Renal cortex interstitium (tissue), 11 donors: ENCODE results near the gene PARP8. TPM values are rescaled to one million over a fixed set of nuclear protein-coding genes. Genes with fewer than 3 reads are reported as not detected.

Experiments used
- DNase-seq, 11 donors: peaks; one replicate each; pipeline ENCODE4 v3.0.0-alpha.2; 2013; ENCODE audit warnings: low read depth in 9 of 11, low spot score in 4 of 11; ENCODE audit errors: extremely low read depth in 1 of 11
- polyA plus RNA-seq, 3 donors: library from polyadenylated mRNA; unstranded; fragments of 120-200 nt; gene quantifications; one replicate each; pipeline ENCODE4 v1.2.1, GENCODE V29; 2013; ENCODE audit not compliant: insufficient read length in 3 of 3

Gene PARP8
- polyA plus RNA-seq, 3 donors, result 15.2 to 17.1 (median 16.3) TPM

DNA sequence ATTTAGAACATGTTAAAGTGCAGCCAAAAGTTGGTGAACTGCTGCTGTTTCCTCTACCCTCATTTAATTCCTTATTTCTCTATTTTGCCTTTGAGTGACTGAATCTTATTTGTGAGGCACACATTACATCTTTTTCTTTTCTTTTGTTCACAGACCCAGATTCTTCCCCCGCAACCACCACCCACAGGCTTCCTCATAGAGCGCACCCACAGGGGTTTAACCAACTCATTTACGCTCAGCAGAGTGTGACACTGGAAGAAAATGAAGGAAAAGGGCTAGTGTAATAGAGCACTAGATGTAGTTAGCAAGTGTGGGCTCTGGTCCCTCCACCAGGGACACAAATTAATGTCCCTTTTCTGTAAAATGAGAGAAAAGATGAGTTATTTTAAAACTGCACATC, 200.7 kb downstream of the PARP8 start:
- no peak for DNase-seq

DNA sequence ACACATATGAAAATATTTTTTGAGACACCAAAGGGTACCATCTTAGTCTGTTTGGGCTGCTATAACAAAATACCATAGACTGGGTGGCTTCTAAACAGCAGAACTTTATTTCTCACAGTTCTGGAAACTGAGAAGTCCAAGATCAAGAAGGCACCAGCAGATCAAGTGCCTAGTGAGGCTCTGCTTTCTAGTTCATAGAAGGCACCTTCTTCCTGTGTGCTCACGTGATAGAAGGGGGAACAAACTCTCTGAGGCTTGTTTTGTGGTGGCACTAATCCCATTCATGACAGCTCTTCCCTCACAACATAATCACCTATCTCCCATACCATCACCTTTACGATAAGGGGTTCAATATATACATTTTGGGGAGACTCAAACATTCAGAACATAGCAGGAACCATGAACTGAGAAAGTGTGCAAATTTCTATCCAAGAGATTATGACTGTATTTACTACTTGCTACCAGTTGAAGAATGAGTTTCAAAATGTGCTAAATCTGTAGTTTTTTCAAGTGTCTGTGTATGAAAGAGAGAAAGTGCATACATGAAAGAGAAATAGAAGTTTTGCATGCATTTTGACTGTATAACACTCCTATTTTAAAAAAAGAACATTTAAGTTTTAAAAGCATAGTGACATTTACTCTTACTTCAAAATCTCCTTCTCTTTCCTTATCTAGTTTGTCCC, 207.3 kb downstream of the PARP8 start:
- no peak for DNase-seq

DNA sequence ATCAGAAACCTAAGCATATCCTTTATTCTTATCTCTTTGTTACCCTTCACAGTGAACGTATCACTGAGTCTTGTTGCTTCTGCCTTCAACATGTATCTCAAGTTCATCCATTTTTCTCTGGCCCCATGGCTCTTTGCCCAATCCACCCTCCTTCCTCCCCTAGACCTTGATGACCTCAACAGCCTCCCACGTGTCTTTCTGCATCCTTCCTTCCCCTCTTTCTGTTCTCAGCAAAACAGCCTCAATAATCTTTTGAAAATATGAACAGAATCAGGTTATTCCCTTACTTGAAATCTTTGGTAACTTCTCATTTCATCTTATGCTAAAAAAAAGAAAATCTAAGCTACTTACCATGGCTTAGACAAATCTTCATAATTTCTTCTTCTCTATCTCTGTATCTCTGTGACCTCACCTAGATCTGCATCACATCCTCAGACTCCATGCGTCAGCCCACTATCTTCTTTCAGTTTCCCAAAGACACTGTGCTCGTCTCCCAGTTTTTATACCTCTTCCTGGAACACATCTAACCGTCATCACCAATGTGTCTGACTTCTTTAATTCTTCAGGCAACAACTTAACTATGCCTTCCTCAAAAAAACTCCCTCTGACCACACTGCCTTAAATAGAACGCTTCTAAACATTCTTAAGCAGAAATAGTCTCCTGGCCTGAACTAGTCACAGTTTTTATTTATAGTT, 208.0 kb downstream of the PARP8 start:
- DNase-seq, result no peak

DNA sequence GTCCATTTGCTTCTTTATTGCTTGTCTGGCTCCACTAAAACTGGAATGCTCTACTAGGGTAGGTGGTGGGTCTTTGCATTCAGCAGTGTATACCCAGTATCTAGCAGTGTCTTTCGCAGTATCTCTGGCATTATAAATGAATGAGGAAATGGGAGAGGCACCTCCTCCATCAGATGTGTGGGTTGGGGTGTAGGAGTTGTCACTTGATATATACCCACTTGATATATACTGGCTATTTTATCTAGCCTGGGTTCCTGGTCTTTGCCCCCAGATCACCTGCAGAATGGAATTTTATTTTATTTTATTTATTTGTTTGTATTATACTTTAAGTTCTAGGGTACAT, 208.5 kb downstream of the PARP8 start:
- DNase-seq, result no peak

DNA sequence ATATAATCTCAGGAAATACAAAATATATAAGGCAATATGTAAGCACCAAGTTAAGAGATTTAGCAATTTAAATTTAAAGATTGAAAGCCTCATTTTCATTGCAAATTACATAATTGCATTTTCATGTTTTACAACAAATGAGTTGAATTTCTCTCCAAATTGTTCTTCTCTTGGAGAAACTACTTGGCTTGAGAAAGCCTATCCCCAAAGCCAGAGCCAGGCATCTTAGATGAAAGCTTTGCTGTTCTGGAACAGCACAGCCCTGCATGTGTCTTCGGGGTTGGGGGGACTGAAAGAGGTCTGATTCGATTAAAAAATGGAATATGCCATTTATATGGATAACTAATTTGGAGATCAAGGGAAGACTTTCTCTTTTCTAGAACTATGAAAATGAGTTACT, 212.0 kb downstream of the PARP8 start:
- DNase-seq, result no peak

DNA sequence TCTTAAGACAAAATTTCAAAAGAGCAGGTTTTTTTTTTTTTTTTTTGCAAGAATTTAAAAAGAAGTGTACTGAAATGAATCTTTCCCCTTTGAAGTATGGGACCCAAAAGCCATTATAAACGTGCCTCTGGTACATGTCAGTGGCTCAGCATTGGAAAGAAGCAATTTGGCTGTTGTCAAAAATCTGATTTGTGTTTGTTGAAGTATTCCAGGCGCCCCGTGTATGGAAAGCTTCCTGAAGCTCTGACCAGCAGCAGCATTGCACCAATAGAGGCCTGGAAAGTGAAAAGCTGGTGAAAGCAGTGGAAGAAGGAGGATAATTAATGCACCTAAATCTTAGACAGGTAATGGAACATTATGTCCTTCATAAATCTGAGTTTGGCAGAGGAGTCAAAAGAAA, 215.0 kb downstream of the PARP8 start:
- no peak for DNase-seq

DNA sequence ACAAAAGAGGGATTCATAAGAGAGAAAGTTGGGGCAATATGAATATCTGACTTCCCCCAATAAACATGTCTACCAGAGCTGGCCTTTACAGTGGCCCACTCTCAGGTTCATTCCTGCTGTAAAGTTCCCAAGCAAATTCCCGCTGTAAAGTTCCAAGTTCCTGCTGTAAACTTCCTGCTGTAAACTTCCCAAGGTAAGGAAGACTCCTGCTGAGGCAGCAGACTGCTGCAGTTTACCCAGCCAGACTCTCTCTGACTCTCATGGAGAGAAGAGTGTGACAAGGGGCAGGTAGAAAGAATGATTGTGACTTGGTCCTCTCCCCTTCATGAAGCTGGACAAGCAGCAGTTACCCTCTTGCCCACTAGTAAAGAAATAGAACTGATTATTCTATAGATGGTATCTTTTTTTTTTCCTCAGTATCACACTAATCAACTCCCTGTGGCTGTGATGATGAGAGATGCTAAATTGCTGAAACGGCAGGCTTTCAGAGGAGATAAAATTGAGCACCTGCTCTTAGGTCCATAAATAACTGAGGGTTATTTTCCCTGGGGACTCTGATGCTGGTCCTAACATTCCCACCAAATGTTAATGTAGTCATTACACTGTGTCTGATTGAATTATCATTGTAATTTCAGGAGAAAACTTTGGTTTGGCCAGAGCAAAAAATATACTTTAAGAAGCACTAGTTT, 220.4 kb downstream of the PARP8 start:
- no peak for DNase-seq

DNA sequence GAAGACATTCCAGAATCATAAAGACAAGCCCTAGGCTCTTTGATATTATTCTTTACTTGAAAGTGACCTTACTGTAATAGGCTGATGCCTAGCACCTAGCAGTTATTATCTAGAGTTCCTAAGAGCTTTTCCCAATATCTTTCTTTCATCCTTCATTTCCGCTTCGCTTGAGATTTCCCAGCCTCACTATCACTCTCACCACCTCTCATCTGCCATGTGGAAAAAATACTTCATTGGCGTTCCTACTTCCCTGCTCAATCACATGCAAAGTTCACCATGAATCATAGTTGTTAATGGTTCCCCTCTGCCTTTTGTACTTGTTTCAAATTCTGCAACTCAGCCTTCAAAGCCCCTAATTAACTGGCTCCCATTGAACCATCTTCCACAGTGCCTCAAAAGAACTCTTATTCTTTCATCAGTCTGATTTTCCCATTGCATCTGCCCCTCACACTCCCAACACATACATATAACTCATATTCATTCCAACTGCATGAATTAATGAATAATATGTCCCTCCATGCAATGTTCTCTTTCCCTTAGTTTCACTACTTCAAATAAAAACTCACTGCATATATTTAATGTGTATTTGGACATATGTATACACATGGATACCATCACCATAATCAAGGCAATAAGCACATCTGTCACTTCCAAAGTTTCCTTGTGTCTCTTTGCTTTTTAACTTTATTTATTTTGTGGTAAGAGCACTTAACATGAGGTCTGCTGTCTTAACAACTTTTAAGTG, 221.6 kb downstream of the PARP8 start:
- no peak for DNase-seq

DNA sequence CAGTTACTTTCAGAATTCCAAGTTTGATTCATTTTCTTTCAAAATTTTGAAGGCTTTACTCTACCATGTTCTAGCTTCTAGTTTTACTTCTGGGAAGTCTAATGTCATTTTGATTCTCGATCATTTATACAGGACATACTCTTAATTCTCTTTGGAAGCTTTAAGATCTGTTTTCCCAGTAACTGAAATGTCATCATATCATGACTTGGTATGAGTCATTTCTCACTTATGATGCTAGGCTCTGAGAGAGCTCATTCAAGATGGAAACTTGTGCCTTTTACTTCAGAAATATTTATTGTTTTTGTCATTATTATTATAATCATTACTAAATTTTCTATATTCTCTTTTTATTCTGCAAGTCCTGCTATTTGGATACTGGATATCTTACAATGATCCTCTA, 222.3 kb downstream of the PARP8 start:
- DNase-seq, result no peak

DNA sequence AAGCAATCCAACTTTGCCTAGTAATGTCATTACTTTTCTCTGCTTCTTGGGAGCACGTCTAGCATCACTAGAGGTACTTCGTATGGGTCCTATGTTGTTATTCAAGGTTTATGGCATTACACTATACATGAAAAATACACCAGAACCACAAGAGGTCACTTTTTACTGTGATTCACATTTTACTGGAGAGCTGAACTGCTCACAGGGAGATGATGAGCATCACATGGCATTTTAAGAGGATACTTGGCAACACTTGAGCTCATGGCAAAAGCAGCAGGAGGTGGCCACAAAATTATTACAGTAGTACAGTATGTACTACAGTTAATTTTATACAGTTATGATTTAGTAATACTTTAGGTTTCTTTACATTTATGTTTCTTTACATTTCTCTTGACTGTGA, 223.4 kb downstream of the PARP8 start:
- no peak for DNase-seq

Other genes with a start within 250 kb of the PARP8 start
- gene EMB, start 225.3 kb upstream of the PARP8 start, polyA plus RNA-seq, result 1 to 10 TPM; 4.1 to 5.2 (median 4.4) TPM